ENCODE results near the gene ACTRT2. TPM values are rescaled to one million over a fixed set of nuclear protein-coding genes. Genes with fewer than 3 reads are reported as not detected.

Gene ACTRT2
- total RNA-seq, 1 donor from 2014 or later = not detected

DNA sequence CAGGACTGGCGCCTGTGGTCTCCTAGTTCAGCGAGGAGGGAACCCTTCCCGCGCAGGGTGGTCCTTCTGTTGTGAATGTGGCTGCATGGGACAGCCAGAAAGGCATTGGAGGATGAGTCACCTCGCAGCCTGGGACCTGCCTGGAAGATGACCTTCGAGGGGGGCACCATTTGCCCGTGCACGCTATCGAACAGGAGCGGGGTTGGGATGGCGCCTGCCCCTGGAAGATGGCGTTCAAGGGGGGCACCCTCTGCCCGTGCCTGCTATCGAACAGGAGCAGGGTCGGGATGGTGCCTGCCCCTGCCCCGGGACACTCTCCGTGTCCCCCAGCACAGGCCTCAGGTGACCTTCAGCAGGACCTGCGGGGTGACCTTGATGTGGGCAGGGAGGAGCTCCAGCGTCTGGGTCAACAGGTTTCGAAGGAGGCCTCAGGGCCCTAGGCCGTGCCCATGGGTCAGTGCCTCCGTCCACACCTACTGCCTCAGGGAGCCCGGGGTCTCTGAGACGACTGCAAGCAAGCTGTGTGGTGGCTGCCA is 1.7 kb upstream of the ACTRT2 start:
- H3K4me3 Mint-ChIP-seq = no peak overlapping the region
- no peak overlapping the region for H3K27ac Mint-ChIP-seq
- no peaks in the 10 kb centered on the region for H3K36me3 Mint-ChIP-seq
- H3K9me3 Mint-ChIP-seq = no peaks in the 10 kb centered on the region
- DNase-seq (ENCODE audit: extremely low spot score, unreplicated experiment) = peak; percentile 62
- TF ChIP-seq, protein P1, sequence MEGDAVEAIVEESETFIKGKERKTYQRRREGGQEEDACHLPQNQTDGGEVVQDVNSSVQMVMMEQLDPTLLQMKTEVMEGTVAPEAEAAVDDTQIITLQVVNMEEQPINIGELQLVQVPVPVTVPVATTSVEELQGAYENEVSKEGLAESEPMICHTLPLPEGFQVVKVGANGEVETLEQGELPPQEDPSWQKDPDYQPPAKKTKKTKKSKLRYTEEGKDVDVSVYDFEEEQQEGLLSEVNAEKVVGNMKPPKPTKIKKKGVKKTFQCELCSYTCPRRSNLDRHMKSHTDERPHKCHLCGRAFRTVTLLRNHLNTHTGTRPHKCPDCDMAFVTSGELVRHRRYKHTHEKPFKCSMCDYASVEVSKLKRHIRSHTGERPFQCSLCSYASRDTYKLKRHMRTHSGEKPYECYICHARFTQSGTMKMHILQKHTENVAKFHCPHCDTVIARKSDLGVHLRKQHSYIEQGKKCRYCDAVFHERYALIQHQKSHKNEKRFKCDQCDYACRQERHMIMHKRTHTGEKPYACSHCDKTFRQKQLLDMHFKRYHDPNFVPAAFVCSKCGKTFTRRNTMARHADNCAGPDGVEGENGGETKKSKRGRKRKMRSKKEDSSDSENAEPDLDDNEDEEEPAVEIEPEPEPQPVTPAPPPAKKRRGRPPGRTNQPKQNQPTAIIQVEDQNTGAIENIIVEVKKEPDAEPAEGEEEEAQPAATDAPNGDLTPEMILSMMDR (conservative IDR thresholded peaks at IDR 0.05) = no peak
- no peaks in the 10 kb centered on the region for H3K27me3 Mint-ChIP-seq
- no peaks in the 10 kb centered on the region for H3K4me1 Mint-ChIP-seq (ENCODE audit: unreplicated experiment)

DNA sequence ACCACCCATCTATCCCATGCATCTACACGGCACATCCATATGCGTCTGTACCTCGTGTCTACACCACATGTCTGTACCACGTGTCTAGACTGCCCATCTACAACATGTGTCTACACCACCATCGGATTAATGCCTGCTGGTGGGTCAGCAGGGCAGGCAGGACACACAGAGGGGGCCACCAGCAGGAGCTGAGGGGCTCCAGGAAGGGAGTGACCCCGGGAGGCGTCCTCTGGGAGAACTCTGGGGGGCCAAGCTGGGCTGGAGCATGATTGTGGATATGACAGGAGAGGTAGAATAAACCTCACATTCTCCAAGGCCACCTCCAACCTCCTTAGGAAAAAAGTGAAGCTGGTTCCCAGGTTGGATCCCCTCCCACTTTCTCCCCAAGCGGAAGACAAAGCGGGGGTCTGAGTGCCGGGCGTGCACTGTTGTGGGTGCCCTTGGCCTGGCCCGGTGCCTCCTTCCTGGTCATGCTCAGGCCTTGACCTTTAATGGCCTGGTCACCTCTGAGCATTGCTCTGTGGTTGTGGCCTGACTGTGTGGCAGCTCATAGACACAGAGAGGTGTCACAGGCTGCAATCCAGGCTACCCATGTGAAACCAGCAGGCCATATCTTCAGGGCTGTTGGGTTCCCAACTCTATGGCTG is 881 bp upstream of the ACTRT2 start:
- no peaks in the 10 kb centered on the region for H3K27me3 Mint-ChIP-seq
- no peak overlapping the region for H3K4me3 Mint-ChIP-seq
- TF ChIP-seq, protein P1 (conservative IDR thresholded peaks at IDR 0.05) = no peak
- no peaks in the 10 kb centered on the region for H3K9me3 Mint-ChIP-seq
- H3K27ac Mint-ChIP-seq = no peak overlapping the region
- no peaks in the 10 kb centered on the region for H3K4me1 Mint-ChIP-seq (ENCODE audit: unreplicated experiment)
- H3K36me3 Mint-ChIP-seq = no peaks in the 10 kb centered on the region
- no peak for DNase-seq (ENCODE audit: extremely low spot score, unreplicated experiment)

DNA sequence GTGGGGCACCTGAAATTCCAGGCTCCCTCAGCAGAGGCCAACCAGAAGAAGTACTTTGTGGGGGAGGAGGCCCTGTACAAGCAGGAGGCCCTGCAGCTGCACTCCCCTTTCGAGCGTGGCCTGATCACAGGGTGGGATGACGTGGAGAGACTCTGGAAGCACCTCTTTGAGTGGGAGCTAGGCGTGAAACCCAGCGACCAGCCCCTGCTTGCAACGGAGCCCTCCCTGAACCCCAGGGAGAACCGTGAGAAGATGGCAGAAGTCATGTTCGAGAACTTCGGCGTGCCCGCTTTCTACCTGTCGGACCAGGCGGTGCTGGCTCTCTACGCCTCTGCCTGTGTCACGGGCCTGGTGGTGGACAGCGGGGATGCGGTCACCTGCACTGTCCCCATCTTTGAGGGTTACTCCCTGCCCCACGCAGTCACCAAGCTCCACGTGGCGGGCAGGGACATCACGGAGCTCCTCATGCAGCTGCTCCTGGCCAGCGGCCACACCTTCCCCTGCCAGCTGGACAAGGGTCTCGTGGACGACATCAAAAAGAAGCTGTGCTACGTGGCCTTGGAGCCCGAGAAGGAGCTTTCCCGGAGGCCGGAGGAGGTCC is 634 bp downstream of the ACTRT2 start:
- TF ChIP-seq, protein P1 (conservative IDR thresholded peaks at IDR 0.05) = no peak
- Mint-ChIP-seq H3K4me1 (ENCODE audit: unreplicated experiment) (no peaks in the 10 kb centered on the region), H3K36me3 (no peaks in the 10 kb centered on the region), H3K9me3 (no peaks in the 10 kb centered on the region), H3K27ac (no peak overlapping the region), H3K4me3 (no peak overlapping the region), H3K27me3 (no peaks in the 10 kb centered on the region)
- no peak for DNase-seq (ENCODE audit: extremely low spot score, unreplicated experiment)

DNA sequence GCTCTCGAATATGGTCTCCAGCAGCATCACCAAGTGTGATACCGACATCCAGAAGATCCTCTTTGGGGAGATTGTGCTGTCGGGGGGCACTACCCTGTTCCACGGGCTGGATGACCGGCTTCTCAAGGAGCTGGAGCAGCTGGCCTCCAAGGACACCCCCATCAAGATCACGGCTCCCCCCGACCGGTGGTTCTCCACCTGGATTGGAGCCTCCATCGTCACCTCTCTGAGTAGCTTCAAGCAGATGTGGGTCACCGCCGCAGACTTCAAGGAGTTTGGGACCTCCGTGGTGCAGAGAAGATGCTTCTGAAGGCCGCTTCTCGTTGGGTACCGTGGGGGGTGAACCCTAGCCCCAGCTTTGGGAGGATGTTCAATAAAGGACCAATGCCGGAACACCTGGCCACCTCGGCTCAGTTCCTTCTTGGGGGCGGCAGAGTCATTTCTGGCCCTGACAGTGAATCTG is 1.3 kb downstream of the ACTRT2 start:
- DNase-seq (ENCODE audit: extremely low spot score, unreplicated experiment) = no peak
- H3K9me3 Mint-ChIP-seq = no peaks in the 10 kb centered on the region
- H3K27me3 Mint-ChIP-seq = no peaks in the 10 kb centered on the region
- TF ChIP-seq, protein P1 (conservative IDR thresholded peaks at IDR 0.05) = no peak
- H3K4me3 Mint-ChIP-seq = no peak overlapping the region
- H3K4me1 Mint-ChIP-seq (ENCODE audit: unreplicated experiment) = no peaks in the 10 kb centered on the region
- no peaks in the 10 kb centered on the region for H3K36me3 Mint-ChIP-seq
- no peak overlapping the region for H3K27ac Mint-ChIP-seq

DNA sequence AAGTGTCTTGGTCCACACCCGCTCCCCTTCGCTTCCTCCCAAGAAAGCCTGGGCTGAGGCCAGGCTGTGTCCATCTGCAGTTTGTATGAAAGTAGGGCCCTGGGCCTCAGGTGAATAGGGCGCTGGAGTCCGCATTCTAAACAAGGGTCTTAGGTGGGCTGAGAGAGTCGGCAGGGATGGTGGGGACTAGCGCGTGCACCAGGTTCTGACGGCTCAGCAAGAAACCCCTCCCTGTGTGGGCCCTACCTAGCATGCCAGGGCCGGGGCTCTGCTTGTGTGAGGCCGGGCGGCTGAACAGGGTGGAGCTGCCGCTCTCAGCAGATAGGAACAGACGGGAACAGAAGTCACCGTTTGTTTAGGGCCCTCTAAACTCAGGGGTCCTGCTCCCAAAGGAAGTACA is 1.7 kb downstream of the ACTRT2 start:
- no peak for DNase-seq (ENCODE audit: extremely low spot score, unreplicated experiment)
- Mint-ChIP-seq H3K9me3 (no peaks in the 10 kb centered on the region), H3K36me3 (no peaks in the 10 kb centered on the region), H3K4me1 (ENCODE audit: unreplicated experiment) (no peaks in the 10 kb centered on the region), H3K4me3 (no peak overlapping the region), H3K27me3 (no peaks in the 10 kb centered on the region), H3K27ac (no peak overlapping the region)
- TF ChIP-seq, protein P1 (conservative IDR thresholded peaks at IDR 0.05) = no peak

All from type B pancreatic cell (in vitro differentiated cells).